Gastroesophageal sphincter (tissue), 3 donors: ENCODE data around the gene PCDHA11.

Experiments used
- POLR2AphosphoS5 ChIP-seq: sonication (generic); formaldehyde crosslinking; IDR thresholded peaks from one replicate; pipeline ENCODE4 v1.6.1; 2017; ENCODE audit warnings: antibody characterized with exemption
- TF ChIP-seq, protein P1 (sequence below), 4 experiments: fragments of 200-600 bp in 2 of 4; fragments of 450-650 bp in 2 of 4; sonication (generic) in 1 of 4; IDR thresholded peaks; one replicate each; pipeline ENCODE4 v1.5.1; 2017 to 2019; ENCODE audit warnings: antibody characterized with exemption in 4 of 4, mild to moderate bottlenecking in 2 of 4, moderate library complexity in 2 of 4

DNA sequence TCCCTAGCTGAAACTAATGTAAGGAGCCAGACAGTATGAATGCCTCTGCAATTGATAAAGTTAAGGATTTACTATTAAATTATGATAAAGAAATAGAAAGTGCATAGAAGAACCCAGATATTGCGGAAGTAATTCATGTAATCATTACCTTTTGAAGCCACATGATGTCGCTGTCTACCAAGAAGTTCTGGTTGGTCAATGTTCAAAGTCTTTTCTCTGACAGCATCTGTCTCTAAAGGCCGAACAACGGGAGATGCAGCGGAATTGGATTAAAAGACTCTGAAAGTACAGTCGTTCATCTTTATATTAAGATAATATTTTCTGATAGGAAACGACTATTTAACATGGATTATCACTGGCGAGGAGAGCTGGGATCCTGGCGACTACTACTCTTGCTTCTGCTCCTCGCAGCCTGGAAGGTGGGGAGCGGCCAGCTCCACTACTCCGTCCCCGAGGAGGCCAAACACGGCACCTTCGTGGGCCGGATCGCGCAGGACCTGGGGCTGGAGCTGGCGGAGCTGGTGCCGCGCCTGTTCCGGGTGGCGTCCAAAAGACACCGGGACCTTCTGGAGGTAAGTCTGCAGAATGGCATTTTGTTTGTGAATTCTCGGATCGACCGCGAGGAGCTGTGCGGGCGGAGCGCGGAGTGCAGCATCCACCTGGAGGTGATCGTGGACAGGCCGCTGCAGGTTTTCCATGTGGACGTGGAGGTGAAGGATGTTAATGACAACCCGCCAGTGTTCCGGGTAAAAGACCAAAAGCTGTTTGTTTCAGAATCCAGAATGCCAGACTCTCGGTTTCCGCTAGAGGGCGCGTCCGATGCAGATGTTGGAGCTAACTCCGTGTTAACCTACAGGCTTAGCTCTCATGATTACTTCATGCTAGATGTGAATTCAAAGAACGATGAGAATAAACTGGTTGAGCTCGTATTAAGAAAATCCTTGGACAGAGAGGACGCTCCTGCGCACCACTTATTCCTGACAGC lies 27.5 kb upstream of the PCDHA11 start, which contains the start of gene PCDHA8:
- no peak for TF ChIP-seq POLR2AphosphoS5
- TF ChIP-seq, protein P1, sequence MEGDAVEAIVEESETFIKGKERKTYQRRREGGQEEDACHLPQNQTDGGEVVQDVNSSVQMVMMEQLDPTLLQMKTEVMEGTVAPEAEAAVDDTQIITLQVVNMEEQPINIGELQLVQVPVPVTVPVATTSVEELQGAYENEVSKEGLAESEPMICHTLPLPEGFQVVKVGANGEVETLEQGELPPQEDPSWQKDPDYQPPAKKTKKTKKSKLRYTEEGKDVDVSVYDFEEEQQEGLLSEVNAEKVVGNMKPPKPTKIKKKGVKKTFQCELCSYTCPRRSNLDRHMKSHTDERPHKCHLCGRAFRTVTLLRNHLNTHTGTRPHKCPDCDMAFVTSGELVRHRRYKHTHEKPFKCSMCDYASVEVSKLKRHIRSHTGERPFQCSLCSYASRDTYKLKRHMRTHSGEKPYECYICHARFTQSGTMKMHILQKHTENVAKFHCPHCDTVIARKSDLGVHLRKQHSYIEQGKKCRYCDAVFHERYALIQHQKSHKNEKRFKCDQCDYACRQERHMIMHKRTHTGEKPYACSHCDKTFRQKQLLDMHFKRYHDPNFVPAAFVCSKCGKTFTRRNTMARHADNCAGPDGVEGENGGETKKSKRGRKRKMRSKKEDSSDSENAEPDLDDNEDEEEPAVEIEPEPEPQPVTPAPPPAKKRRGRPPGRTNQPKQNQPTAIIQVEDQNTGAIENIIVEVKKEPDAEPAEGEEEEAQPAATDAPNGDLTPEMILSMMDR (IDR thresholded peaks at IDR 0.05) = no peak
